ENCODE measurements around the gene SCML2.
"Not testable (repeated sequence)": the region's sequence is repeated elsewhere in the genome, so short reads cannot be mapped to it uniquely, and the experiment has no call there.

The SCML2 gene

GRCh38 chrX:18271725-18272124, 82.8 kb downstream of the SCML2 start:
- no peak for DNase-seq (ENCODE audit: insufficient read length, low spot score)
- FAIRE-seq = no peak
- no peak for TF ChIP-seq CTCF (IDR thresholded peaks at IDR 0.05; ENCODE audit: insufficient read depth, missing control alignments)

GRCh38 chrX:18271309-18271708, 83.2 kb downstream of the SCML2 start:
- TF ChIP-seq CTCF (IDR thresholded peaks at IDR 0.05; ENCODE audit: insufficient read depth, missing control alignments) = no peak
- no peak for FAIRE-seq

GRCh38 chrX:18255059-18255458, 99.4 kb downstream of the SCML2 start:
- FAIRE-seq (no peak), DNase-seq (ENCODE audit: insufficient read length, low spot score) (no peak)
- no peak for TF ChIP-seq CTCF (IDR thresholded peaks at IDR 0.05; ENCODE audit: insufficient read depth, missing control alignments)

More at GRCh38 chrX:18271309-18271708, 83.2 kb downstream of the SCML2 start:
- DNase-seq (ENCODE audit: insufficient read length, low spot score) = no peak

GRCh38 chrX:18252644-18253359, 101.7 kb downstream of the SCML2 start:
- no peak for FAIRE-seq
- TF ChIP-seq CTCF (IDR thresholded peaks at IDR 0.05; ENCODE audit: insufficient read depth, missing control alignments) = no peak
- DNase-seq (ENCODE audit: insufficient read length, low spot score) = no peak

GRCh38 chrX:18229646-18230045, 124.8 kb downstream of the SCML2 start:
- FAIRE-seq; DNase-seq (ENCODE audit: insufficient read length, low spot score): not testable (repeated sequence)

GRCh38 chrX:18228069-18228468, 126.4 kb downstream of the SCML2 start:
- DNase-seq (ENCODE audit: insufficient read length, low spot score) (no peak), FAIRE-seq (no peak)
- TF ChIP-seq CTCF (IDR thresholded peaks at IDR 0.05; ENCODE audit: insufficient read depth, missing control alignments) = no peak

- TF ChIP-seq CTCF (IDR thresholded peaks at IDR 0.05; ENCODE audit: insufficient read depth, missing control alignments) = no peak
- DNase-seq (ENCODE audit: insufficient read length, low spot score) (no peak), FAIRE-seq (no peak)
Observed at GRCh38 chrX:18227458-18227857, 127.0 kb downstream of the SCML2 start.
